SK-N-SH (cell line): ENCODE measurements around the gene DNAH3. TPM values are rescaled to one million over a fixed set of nuclear protein-coding genes. Genes with fewer than 3 reads are reported as not detected.
"Not testable (repeated sequence)": the region's sequence is repeated elsewhere in the genome, so short reads cannot be mapped to it uniquely, and the experiment has no call there.

Experiments
- CTCF ChIA-PET: fragments of 300-600, 350-600 bp; formaldehyde crosslinking; extraction: SDS; loops from one replicate; lab custom pipeline; 2021; lab: Yijun Ruan, JAX
- POLR2A ChIA-PET: fragments of 350-600 bp; sonication (Branson Sonifier 250); formaldehyde crosslinking; extraction: SDS; loops from one replicate; lab custom pipeline; 2020; ENCODE audit warnings: antibody characterized with exemption, inconsistent platforms; lab: Yijun Ruan, JAX
- DNase-seq: peaks from one replicate; pipeline ENCODE4 v3.0.0; 2012
- H2AFZ ChIP-seq: fragments of 200-600 bp; sonication (generic); 2 replicates; pipeline ENCODE4 v1.8.1; 2016; ENCODE audit warnings: antibody characterized with exemption, mild to moderate bottlenecking, low read depth
- H3F3A ChIP-seq: fragments of 200-600 bp; sonication (generic); replicated peaks from 2 replicates; pipeline ENCODE3; 2016; ENCODE audit warnings: antibody characterized with exemption, mild to moderate bottlenecking; ENCODE audit not compliant: insufficient read depth
- H3K27ac ChIP-seq, 2 experiments: fragments of 200-500 bp in 1 of 2; fragments of 200-600 bp in 1 of 2; sonication (Bioruptor generic) in 1 of 2; sonication (generic), shearing (Covaris generic) in 1 of 2; 2 replicates each; pipeline versions ENCODE4 v1.5.1 to v1.6.1; 2014 to 2016; ENCODE audit warnings: low read depth in 2 of 2, inconsistent platforms in 1 of 2, low read length in 1 of 2, mild to moderate bottlenecking in 1 of 2, mixed read lengths in 1 of 2
- H3K27me3 ChIP-seq: fragments of 200-600 bp; sonication (generic), shearing (Covaris generic); 2 replicates; pipeline ENCODE4 v1.6.1; 2016; ENCODE audit warnings: mixed run types; ENCODE audit not compliant: insufficient read depth
- H3K36me3 ChIP-seq, 2 experiments: fragments of 200-500 bp in 1 of 2; fragments of 200-600 bp in 1 of 2; sonication (Bioruptor generic) in 1 of 2; sonication (generic) in 1 of 2; replicated peaks in 1 of 2; 2 replicates each; pipeline versions ENCODE3 to v1.5.1; 2014 to 2016; ENCODE audit warnings: low read length in 1 of 2, mild to moderate bottlenecking in 1 of 2; ENCODE audit not compliant: insufficient read depth in 2 of 2, control insufficient read depth in 1 of 2
- H3K4me1 ChIP-seq, 2 experiments: fragments of 200-500 bp in 1 of 2; fragments of 200-600 bp in 1 of 2; sonication (Bioruptor generic) in 1 of 2; sonication (generic), shearing (Covaris generic) in 1 of 2; 2 replicates each; pipeline versions ENCODE4 v1.5.1 to v1.6.1; 2014 to 2016; ENCODE audit warnings: low read depth in 1 of 2, low read length in 1 of 2, mixed run types in 1 of 2; ENCODE audit not compliant: insufficient read depth in 2 of 2, control insufficient read depth in 1 of 2
- H3K4me2 ChIP-seq: fragments of 200-600 bp; sonication (generic), shearing (Covaris generic); 2 replicates; pipeline ENCODE4 v1.6.1; 2017; ENCODE audit warnings: mixed run types
- H3K4me3 ChIP-seq, 2 experiments: fragments of 200-500 bp in 1 of 2; fragments of 200-600 bp in 1 of 2; sonication (Bioruptor generic) in 1 of 2; sonication (generic), shearing (Covaris generic) in 1 of 2; 2 replicates each; pipeline versions ENCODE4 v1.5.1 to v1.8.1; 2014 to 2016; ENCODE audit warnings: low read depth in 2 of 2, inconsistent platforms in 1 of 2, low read length in 1 of 2, mild to moderate bottlenecking in 1 of 2, mixed read lengths in 1 of 2, moderate library complexity in 1 of 2
- H3K79me2 ChIP-seq: fragments of 200-600 bp; sonication (generic); 2 replicates; pipeline ENCODE4 v1.8.1; 2017; ENCODE audit warnings: mild to moderate bottlenecking; ENCODE audit not compliant: insufficient read depth
- H3K9ac ChIP-seq: fragments of 200-600 bp; sonication (generic); 2 replicates; pipeline ENCODE4 v1.6.1; 2017; ENCODE audit warnings: mixed run types
- H3K9me2 ChIP-seq: fragments of 200-600 bp; sonication (generic); 2 replicates; pipeline ENCODE4 v1.6.1; 2017; ENCODE audit warnings: mixed run types
- H3K9me3 ChIP-seq: fragments of 200-600 bp; sonication (generic); 2 replicates; pipeline ENCODE4 v1.6.1; 2017; ENCODE audit warnings: mixed run types, mild to moderate bottlenecking, moderate library complexity
- H4K20me1 ChIP-seq: fragments of 200-600 bp; sonication (generic); 2 replicates; pipeline ENCODE4 v1.6.1; 2017; ENCODE audit warnings: mild to moderate bottlenecking, mixed run types; ENCODE audit not compliant: insufficient read depth
- ELF1 ChIP-seq: IDR thresholded peaks from 2 replicates; pipeline ENCODE4 v1.4.0; 2012
- EP300 ChIP-seq, 2 experiments: IDR thresholded peaks; 2 replicates each; pipeline versions ENCODE4 v1.4.0 to v1.6.1; 2012; ENCODE audit warnings: borderline replicate concordance in 1 of 2, low read depth in 1 of 2, low read length in 1 of 2
- EZH2phosphoT487 ChIP-seq: fragments of 200-600 bp; sonication (generic); IDR thresholded peaks from 2 replicates; pipeline ENCODE4 v1.6.1; 2017; ENCODE audit warnings: low read depth, mixed run types, mild to moderate bottlenecking, antibody characterized with exemption, moderate library complexity, borderline replicate concordance
- GABPA ChIP-seq: IDR thresholded peaks from 2 replicates; pipeline ENCODE4 v1.4.0; 2012; ENCODE audit warnings: low read depth, mild to moderate bottlenecking
- NFIC ChIP-seq: IDR thresholded peaks from 2 replicates; pipeline ENCODE4 v1.4.0; 2012; ENCODE audit warnings: borderline replicate concordance
- RAD21 ChIP-seq: IDR thresholded peaks from 2 replicates; pipeline ENCODE4 v1.6.1; 2012; ENCODE audit warnings: mild to moderate bottlenecking, low read length
- RXRA ChIP-seq: IDR thresholded peaks from 2 replicates; pipeline ENCODE4 v1.4.0; 2012; ENCODE audit warnings: low read depth, mild to moderate bottlenecking, borderline replicate concordance
- TCF12 ChIP-seq: IDR thresholded peaks from 2 replicates; pipeline ENCODE4 v1.4.0; 2012
- WGBS: methylation state at CpG from one replicate; pipeline ENCODE4 v1.1.6; 2017; ENCODE audit warnings: low lambda C conversion rate; 5-methylcytosine and 5-hydroxymethylcytosine counted together
- polyA plus RNA-seq, 3 experiments: library from polyadenylated mRNA; depleted of rRNA; stranded (reverse); fragments of >200 nt; gene quantifications; 2 replicates each; pipeline ENCODE4 v1.2.3, GENCODE V29; 2012
- TF ChIP-seq, protein P1 (sequence below): IDR thresholded peaks from 2 replicates; pipeline ENCODE4 v1.4.0; 2012; ENCODE audit warnings: low read depth
- TF ChIP-seq, protein P2 (sequence below): fragments of 150-350 bp; IDR thresholded peaks from 2 replicates; pipeline ENCODE4 v1.6.1; 2017; ENCODE audit warnings: antibody characterized with exemption, low read length, low read depth, borderline replicate concordance
- TF ChIP-seq, protein P3 (sequence below): IDR thresholded peaks from 2 replicates; pipeline ENCODE4 v1.4.0; 2012; ENCODE audit warnings: low read depth, borderline replicate concordance
- TF ChIP-seq, protein P4 (sequence below): IDR thresholded peaks from 2 replicates; pipeline ENCODE4; 2012

The DNAH3 gene
- polyA plus RNA-seq, 1 of the 3 experiments (the other 2 are of a cell fraction) = not detected

GRCh38 chr16:21152160-21153030 lies 1.7 kb upstream of the DNAH3 start:
- H3K79me2 ChIP-seq, H2AFZ ChIP-seq, DNase-seq, H3K27me3 ChIP-seq, H3K9ac ChIP-seq, H3K4me2 ChIP-seq, H4K20me1 ChIP-seq, H3K27ac ChIP-seq, H3K9me3 ChIP-seq, H3K36me3 ChIP-seq, H3K4me3 ChIP-seq, POLR2A ChIA-PET, H3F3A ChIP-seq, H3K4me1 ChIP-seq, H3K9me2 ChIP-seq: not testable (repeated sequence)
- CTCF ChIA-PET = interaction anchor here (1.1 to 2.1 kb wide), 2 partner anchors 36 to 149 kb away, joined by 4 to 9 read pairs; no protein-coding TSS in a partner anchor
- WGBS = 88% methylated on average over 28 of the region's 51 CpGs

- Histone ChIP-seq H3K27me3 (peaks cover 17% of the 10 kb centered on the region), H3K9me2 (no peaks in the 10 kb centered on the region), H3F3A (no peaks in the 10 kb centered on the region), H3K4me2 (no peak overlapping the region), H3K4me3 (no peak overlapping the region), H3K9ac (no peak overlapping the region), H2AFZ (no peak overlapping the region), H3K79me2 (no peaks in the 10 kb centered on the region), H3K36me3 (no peaks in the 10 kb centered on the region), H4K20me1 (no peaks in the 10 kb centered on the region), H3K4me1 (peaks cover 0 to 5% of the 10 kb centered on the region in 2 experiments; a peak in 1 of 4 replicates), H3K27ac (no peak overlapping the region), H3K9me3 (no peaks in the 10 kb centered on the region)
- 31% methylated on average over 4 of the region's 5 CpGs for WGBS
- ChIA-PET CTCF (no interaction called here), POLR2A (no interaction called here)
- no peak for DNase-seq
- TF ChIP-seq, protein P1, sequence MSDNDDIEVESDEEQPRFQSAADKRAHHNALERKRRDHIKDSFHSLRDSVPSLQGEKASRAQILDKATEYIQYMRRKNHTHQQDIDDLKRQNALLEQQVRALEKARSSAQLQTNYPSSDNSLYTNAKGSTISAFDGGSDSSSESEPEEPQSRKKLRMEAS = no peak
- TF ChIP-seq RAD21 = no peak
- TF ChIP-seq NFIC = no peak
- no peak for TF ChIP-seq EP300 (IDR thresholded peaks at IDR 0.05; ENCODE audit: borderline replicate concordance in 1 of 2, low read depth in 1 of 2, low read length in 1 of 2)
- TF ChIP-seq, protein P2, sequence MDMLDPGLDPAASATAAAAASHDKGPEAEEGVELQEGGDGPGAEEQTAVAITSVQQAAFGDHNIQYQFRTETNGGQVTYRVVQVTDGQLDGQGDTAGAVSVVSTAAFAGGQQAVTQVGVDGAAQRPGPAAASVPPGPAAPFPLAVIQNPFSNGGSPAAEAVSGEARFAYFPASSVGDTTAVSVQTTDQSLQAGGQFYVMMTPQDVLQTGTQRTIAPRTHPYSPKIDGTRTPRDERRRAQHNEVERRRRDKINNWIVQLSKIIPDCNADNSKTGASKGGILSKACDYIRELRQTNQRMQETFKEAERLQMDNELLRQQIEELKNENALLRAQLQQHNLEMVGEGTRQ = no peak
- TF ChIP-seq EZH2phosphoT487 = no peak
- no peak for TF ChIP-seq ELF1
- no peak for TF ChIP-seq TCF12
- TF ChIP-seq, protein P3, sequence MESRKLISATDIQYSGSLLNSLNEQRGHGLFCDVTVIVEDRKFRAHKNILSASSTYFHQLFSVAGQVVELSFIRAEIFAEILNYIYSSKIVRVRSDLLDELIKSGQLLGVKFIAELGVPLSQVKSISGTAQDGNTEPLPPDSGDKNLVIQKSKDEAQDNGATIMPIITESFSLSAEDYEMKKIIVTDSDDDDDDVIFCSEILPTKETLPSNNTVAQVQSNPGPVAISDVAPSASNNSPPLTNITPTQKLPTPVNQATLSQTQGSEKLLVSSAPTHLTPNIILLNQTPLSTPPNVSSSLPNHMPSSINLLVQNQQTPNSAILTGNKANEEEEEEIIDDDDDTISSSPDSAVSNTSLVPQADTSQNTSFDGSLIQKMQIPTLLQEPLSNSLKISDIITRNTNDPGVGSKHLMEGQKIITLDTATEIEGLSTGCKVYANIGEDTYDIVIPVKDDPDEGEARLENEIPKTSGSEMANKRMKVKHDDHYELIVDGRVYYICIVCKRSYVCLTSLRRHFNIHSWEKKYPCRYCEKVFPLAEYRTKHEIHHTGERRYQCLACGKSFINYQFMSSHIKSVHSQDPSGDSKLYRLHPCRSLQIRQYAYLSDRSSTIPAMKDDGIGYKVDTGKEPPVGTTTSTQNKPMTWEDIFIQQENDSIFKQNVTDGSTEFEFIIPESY = no peak
- TF ChIP-seq GABPA = no peak
- TF ChIP-seq, protein P4, sequence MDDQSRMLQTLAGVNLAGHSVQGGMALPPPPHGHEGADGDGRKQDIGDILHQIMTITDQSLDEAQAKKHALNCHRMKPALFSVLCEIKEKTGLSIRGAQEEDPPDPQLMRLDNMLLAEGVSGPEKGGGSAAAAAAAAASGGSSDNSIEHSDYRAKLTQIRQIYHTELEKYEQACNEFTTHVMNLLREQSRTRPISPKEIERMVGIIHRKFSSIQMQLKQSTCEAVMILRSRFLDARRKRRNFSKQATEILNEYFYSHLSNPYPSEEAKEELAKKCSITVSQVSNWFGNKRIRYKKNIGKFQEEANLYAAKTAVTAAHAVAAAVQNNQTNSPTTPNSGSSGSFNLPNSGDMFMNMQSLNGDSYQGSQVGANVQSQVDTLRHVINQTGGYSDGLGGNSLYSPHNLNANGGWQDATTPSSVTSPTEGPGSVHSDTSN = no peak
- TF ChIP-seq RXRA = no peak
These were observed 4.9 kb downstream of the DNAH3 start for GRCh38 chr16:21145738-21146137.
